DND-41 (cell line): ENCODE data around the gene GATA5.

Source experiments
- EZH2 ChIP-seq: IDR thresholded peaks from 3 replicates; pipeline ENCODE4 v1.6.1; 2012; ENCODE audit warnings: borderline replicate concordance, low read depth, mild to moderate bottlenecking, moderate library complexity, low read length, inconsistent platforms; ENCODE audit not compliant: severe bottlenecking
- TF ChIP-seq, protein P1 (sequence below): IDR thresholded peaks from 2 replicates; pipeline ENCODE4 v1.5.1; 2012; ENCODE audit warnings: borderline replicate concordance, low read length, moderate library complexity, mild to moderate bottlenecking; ENCODE audit not compliant: poor library complexity, severe bottlenecking; ENCODE audit errors: extremely low read depth

DNA sequence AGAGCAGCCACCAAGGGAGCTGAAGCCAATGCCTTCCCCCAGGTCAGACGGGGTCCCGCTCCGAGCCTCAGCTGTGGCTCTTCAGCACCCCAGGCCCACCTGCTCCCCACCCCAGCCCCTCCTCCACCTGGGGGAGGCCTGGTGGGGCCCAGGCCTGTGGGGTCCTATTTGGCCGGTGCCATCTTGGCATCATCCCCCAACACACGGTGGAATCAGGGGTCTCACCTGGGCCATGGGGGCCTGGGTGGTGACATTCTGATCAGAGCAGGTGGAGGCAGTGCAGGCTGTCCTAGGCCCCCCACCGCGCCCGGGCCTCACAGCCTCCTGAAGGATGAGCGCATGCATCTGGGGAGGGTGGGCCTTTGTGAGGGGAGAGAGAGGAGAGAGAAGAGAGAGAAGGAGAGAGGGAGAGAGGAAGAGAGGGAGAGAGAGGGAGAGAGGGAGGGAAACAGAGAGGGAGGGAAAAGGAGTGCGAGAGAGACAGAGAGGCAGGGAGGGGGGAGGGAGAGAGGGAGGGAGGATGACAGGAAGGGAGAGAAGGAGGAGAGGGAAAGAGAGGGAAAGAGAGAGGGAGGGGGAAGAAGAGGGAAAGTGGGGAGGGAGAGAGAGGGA is 24.5 kb downstream of the GATA5 start:
- TF ChIP-seq, protein P1, sequence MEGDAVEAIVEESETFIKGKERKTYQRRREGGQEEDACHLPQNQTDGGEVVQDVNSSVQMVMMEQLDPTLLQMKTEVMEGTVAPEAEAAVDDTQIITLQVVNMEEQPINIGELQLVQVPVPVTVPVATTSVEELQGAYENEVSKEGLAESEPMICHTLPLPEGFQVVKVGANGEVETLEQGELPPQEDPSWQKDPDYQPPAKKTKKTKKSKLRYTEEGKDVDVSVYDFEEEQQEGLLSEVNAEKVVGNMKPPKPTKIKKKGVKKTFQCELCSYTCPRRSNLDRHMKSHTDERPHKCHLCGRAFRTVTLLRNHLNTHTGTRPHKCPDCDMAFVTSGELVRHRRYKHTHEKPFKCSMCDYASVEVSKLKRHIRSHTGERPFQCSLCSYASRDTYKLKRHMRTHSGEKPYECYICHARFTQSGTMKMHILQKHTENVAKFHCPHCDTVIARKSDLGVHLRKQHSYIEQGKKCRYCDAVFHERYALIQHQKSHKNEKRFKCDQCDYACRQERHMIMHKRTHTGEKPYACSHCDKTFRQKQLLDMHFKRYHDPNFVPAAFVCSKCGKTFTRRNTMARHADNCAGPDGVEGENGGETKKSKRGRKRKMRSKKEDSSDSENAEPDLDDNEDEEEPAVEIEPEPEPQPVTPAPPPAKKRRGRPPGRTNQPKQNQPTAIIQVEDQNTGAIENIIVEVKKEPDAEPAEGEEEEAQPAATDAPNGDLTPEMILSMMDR: no peak
- no peak for TF ChIP-seq EZH2
